ENCODE results near the gene NEDD8.
"Not testable (repeated sequence)": the region's sequence is repeated elsewhere in the genome, so short reads cannot be mapped to it uniquely, and the experiment has no call there.

NEDD8 gene

DNA sequence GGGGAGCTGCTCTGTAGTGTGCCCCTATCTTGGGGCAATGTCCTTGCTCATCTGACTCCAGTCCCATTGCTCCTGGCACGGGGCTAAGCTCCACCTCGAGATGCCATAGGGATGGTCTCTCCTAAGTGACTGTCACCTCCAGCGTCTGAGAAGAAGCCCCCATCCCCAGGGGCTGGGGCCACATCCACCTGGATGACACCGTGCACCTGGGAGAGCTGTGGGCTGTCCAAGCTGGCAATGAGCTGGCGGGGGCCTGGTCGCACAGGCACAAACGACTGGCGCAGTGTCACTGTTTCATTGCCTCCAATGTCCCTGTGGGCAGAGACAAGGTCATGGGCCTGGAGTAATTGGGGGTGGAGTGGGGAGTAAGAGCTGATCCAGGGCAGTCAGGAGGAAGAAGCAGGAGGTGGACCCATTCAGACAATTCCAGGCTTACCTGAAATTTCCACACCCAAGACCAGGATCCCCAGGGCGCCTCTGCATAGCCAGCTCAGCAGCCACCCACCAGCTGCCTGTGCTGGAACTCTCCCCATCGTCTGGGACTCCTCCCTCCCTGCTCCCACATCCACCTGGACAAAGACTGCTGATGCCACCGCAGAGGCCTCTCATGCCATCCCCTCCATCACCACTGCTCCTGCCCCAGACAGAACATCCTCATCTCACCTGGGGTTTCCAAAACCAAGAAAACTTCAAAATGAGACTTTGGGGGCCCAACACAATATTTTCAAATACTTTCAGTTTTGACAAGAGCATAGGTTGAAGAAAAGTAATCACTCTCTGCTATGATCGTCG, 17.3 kb upstream of the NEDD8 start:
- DNase-seq (ENCODE audit: low read depth in 1 of 2, low spot score in 1 of 2), result no peak

DNA sequence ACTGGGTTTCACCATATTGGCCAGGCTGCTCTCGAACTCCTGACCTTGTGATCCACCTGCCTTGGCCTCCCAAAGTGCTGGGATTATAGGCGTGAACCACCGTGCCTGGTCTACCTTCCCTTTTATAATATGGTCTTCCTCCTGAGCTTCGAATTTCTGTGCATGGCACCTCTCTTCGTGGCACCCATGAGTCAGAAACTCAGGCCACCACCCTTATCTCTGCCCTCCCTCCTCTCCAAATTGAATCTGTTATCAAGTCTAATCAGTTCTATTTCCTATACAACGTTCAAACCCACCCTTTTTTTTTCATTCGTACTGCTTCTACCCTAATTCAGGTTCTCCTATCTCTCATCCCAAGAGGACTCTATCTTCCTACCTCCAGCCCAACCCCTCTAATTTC, 15.3 kb upstream of the NEDD8 start:
- DNase-seq (ENCODE audit: low read depth in 1 of 2, low spot score in 1 of 2), result no peak

DNA sequence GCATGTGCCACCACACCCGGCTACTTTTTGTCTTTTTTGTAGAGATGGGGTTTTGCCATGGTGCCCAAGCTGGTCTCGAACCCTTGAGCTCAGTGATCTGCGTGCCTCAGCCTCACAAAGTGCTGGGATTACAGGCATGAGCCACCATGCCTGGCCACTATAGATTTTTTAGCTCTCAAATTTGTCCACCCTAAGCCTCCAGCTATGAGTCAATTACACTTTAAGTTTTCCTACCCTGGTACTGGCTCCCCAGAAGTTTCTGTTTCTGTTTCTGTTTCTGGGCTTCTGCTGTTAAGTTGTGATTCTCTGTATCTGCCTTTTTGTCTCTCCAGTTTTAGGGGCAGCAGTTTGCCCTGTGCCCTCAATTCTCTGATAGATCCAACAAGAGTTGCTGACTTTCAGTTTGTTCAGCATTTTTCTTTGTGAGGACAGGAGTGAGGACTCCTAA, 14.6 kb upstream of the NEDD8 start:
- DNase-seq (ENCODE audit: low read depth in 1 of 2, low spot score in 1 of 2), result no peak

DNA sequence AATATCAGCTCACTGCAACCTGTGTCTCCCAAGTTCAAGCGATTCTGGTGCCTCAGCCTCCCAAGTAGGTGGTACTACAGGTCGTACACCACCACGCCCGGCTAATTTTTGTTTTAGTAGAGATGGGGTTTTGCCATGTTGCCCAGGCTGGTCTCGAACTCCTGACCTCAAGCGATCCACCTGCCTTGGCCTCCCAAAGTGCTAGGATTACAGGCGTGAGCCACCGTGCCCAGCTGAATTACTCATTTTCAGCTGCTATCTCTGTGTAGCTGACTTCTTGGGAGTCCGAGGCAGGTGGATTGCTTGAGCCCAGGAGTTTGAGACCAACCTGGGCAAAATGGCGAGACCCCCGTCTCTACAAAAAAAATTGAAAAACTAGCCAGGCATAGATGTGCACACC, 13.2 kb upstream of the NEDD8 start:
- DNase-seq (ENCODE audit: low read depth in 1 of 2, low spot score in 1 of 2), result not testable (repeated sequence)

DNA sequence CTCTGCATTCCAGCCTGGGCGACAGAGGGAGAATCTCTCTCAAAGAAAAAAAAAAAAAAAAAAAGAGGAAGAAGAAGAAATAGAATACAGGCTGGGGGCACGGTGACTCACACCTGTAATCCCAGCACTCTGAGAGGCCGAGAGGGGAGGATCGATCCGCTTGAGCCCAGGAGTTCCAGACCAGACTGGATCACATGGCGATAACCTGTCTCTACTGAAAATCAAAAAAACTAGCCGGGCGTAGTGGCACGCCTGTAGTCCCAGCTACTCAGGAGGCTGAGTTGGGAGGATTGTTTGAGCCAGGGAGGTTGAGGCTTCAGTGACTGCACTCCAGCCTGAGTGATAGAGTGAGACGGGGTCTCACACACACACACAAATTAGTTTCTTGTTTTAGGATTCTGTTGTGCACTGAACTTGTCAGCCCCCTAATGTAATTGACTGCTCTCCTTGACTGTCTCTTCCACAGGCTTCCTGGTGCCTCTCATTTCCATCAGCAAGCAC, 11.2 kb upstream of the NEDD8 start:
- no peak for DNase-seq (ENCODE audit: low read depth in 1 of 2, low spot score in 1 of 2)

DNA sequence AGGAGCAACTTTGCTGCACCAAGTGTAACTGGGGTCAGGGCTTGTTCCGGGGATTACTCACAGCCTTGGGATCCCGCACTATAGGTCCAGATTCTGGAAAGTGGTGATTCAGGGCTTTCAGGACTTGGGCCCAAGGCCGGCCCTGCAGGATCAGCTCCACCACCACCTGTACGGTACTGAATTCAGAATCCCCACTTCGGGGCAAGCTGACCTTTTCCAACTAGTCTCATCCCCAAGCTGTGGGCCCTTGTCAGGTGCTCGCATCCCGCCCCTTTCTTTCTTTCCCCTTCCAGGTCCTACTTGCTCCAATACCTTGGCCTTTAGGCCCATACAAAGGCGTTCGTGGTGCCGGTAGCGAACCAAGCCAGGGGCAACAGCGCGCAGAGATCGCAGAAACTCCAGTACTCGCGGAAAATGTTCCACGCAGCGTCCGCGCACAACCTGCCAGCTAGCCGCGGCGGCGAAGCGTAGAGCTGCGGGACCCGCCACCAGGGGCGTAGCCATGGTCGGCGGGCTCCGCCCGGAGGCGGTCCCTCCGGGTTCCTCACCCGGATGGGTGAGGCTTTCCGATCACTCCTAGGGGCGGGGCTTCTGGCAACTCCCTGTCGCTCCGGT, 9.8 kb upstream of the NEDD8 start:
- peak; percentile 84 to 87 for DNase-seq (ENCODE audit: low read depth in 1 of 2, low spot score in 1 of 2)

DNA sequence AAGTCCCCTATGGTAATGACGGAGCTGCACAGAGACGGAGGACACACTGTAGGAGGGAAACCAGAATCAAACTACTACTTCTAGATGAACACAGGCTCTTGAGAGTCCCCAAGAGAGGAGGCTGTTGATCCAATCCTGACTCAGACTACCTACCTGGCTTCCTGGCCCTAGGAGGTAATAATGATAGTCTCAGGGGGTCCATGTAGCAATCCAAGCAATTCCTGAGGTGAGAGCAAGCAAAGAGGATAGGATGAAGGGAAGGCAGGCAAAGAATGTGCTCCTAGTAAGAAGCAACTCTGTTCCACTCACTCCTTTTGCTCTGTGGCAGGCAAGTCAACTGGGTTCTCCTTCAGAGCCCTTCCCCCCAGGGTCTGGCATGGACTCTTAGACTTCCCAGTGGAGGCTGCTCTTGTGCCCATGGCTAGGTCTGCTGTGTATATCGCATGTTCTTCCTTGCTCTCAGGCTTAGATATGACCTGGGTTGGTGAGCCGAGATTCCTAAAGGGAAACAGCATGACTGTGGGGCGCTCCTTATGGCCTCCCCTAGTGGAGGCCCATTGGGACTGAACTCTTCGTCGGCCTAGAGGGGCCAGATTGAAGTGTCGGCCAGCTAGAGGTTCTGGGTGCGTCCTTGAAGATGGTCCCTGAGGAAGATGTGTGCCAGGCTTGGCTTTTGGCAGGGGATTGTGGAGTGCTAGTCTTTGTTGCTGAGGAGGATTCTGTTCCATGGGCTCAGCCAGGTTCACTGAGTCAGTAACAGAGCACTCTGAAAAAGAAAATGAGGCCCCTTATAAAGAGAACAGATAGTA, 8.1 kb upstream of the NEDD8 start:
- no peak for DNase-seq (ENCODE audit: low read depth in 1 of 2, low spot score in 1 of 2)

DNA sequence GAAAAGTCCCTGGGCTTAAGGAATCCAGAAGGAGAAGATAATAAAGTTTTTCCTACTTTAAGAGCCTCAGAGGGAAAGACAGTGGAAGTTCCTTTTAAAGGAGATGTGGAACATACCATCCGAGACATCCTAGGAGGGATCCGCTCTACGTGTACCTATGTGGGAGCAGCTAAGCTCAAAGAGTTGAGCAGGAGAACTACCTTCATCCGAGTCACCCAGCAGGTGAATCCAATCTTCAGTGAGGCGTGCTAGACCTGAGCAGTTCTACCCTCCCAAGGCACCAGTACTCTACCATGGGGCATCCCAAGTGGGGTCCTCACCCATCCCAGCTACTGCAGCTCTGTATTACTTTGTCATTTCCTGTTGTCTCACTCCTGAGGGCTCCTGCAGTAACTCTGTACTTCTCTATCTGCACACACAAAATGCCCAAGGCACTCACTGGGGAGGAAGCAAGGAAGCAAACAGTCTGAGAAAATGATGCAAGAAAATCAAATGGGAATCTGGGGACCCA, 6.4 kb upstream of the NEDD8 start:
- DNase-seq (ENCODE audit: low read depth in 1 of 2, low spot score in 1 of 2), result no peak

DNA sequence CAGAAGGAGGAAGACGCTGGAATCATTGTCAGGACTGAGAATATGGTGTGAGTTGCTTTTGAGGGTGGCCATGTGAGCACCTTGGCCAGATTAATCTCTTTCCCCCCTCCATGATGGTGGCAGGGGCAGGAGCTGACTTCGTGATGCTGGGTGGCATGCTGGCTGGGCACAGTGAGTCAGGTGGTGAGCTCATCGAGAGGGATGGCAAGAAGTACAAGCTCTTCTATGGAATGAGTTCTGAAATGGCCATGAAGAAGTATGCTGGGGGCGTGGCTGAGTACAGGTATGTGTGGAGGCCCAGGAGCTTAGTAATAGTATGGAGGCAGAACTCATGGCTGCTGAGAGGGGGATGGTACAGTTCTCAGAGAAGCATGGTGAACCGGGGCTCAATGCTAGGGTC, 6.0 kb upstream of the NEDD8 start:
- DNase-seq (ENCODE audit: low read depth in 1 of 2, low spot score in 1 of 2), result no peak

DNA sequence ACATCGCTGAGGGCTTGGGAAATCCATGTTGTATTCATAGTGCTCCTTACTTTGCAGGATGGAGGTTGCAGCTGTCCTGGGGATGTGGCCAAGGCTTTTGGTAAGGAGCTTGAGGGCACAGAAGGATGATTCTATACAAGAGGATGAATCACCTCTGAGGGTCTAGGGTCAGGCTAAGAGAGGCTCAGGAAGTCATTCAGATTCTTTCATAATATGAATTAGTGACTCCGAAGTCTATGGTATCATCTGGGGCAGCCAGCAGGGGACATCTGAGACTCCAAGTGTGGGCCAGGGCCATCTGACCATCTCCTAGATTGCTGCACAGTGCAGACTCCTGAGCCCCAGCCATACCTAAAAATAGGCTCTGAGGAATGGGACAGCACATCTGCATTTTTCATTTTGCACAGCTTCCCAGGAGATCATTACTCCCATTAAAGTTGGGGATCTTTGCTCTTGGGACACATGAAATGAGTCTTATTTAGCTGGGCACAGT, 5.3 kb upstream of the NEDD8 start:
- DNase-seq (ENCODE audit: low read depth in 1 of 2, low spot score in 1 of 2), result no peak

DNA sequence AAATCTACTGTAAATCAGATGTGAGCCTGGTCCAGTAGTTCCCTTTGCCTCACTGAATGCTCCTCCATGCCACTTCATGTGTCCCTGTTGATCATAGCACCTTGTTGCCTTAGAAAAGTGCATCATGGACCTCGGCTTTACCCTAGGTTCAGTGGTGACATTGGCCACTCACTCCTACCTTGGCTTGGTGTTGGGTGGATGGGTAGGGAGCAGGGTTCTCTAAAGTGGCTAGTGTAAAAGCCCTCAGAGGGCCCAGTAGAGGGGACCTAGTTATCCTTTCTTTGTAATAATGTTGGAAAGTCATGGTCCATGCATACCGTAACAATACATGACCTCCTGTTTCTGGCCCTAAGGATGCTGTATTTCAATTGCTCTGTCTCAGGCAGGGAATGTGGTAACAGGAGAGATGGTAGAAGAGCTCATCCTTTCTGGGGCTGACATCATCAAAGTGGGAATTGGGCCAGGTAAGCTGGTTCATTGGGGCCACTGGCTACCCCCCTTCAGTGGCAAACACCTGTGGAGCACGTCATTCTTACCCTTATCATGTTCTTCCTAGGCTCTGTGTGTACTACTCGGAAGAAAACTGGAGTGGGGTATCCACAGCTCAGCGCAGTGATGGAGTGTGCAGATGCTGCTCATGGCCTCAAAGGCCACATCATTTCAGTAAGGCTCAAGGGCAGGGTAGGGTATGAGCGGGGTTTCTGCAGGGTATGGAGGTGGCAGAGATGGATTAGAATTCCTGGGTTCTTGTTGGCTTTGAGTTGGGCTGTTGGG, 4.7 kb upstream of the NEDD8 start:
- no peak for DNase-seq (ENCODE audit: low read depth in 1 of 2, low spot score in 1 of 2)

DNA sequence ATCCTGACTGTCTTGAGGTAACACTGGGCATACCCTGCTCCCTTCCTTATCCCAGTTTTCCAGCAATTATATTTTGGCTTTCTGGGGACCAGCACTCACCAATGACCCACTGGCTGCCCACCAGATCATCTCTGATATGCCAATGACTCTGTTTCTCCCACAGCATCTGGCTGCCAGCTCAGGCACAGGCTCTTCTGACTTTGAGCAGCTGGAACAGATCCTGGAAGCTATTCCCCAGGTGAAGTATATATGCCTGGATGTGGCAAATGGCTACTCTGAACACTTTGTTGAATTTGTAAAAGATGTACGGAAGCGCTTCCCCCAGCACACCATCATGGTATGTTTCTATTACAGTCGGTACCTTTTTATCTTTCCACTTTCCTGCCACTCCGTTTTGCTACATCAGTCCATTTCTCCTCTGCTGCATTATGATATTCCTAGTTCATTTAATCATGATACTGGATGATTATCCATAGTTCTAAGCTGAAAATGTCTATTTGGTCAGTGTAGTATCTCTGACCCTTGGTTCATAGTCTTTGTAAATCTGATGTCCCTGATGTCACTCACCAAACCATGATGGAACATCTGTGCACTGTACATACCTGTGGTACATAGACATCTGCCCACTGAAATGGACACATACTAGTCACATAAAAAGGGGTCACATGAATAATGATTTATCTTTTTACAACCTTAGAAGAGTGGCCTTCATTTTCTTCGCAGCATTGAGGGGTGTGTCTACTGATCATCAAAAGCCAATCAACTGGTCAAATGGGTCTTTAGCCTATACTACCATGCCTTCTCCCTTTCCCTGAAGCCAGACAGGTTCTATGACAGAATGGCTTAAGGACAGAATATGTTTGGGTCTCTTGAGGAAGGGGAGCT, 3.9 kb upstream of the NEDD8 start:
- no peak for DNase-seq (ENCODE audit: low read depth in 1 of 2, low spot score in 1 of 2)

DNA sequence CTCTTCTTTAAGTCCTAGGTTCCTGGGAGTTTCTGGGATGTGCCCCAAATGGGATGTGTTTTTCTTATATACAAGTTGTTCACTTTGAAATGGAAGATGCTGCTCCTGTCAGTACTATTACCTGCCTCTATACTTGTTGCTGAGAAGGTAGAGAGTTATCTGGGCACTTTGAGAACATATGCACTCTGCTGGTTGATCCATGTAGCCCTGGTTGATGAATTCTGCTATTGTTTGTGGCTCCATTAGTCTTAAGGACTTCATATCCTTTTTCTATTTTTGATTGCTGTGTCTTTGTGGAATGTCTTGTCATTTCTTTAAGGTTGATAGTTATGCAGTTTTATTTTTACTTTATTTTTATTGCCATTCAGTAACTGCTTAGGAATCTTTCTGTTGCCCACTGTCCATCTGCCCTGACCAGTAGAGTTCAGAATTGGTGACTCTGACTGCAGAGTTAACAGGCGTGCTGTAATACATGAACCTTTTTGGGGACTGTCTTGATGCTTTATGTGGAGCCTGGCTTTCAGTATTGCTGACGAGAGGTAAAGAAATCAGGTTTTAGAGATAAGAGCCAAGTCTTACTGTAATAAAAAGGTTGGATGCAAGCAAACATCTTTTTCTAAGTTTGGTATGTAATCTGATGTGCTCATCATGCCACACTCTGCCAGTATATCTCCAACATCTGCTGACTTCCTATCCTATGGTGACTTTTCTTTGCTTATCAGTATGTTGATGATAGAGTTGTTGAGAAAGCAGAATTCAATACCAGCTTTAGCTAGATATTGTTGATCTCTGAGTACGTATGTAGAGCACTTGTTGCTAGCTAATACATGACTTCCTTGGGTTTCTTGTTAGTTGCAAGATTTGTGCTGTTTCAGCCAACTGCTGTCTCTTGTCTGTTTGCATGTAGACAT, 2.2 kb upstream of the NEDD8 start:
- no peak for DNase-seq (ENCODE audit: low read depth in 1 of 2, low spot score in 1 of 2)

DNA sequence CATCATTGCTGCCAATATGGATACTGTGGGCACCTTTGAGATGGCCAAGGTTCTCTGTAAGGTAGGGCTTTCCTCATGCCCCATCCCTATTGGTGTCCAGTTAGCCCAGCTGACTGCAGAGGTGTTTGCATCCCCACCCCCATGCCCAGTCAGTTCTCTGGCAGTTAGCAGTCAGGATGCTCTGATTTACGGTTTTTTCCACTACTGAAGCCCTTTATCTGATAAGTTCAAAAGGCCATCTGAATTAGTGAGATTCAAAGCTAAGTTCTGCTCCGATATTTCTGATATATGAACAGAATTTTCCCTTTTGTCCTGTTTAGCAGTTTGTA, 1.3 kb upstream of the NEDD8 start:
- DNase-seq (ENCODE audit: low read depth in 1 of 2, low spot score in 1 of 2), result no peak

DNA sequence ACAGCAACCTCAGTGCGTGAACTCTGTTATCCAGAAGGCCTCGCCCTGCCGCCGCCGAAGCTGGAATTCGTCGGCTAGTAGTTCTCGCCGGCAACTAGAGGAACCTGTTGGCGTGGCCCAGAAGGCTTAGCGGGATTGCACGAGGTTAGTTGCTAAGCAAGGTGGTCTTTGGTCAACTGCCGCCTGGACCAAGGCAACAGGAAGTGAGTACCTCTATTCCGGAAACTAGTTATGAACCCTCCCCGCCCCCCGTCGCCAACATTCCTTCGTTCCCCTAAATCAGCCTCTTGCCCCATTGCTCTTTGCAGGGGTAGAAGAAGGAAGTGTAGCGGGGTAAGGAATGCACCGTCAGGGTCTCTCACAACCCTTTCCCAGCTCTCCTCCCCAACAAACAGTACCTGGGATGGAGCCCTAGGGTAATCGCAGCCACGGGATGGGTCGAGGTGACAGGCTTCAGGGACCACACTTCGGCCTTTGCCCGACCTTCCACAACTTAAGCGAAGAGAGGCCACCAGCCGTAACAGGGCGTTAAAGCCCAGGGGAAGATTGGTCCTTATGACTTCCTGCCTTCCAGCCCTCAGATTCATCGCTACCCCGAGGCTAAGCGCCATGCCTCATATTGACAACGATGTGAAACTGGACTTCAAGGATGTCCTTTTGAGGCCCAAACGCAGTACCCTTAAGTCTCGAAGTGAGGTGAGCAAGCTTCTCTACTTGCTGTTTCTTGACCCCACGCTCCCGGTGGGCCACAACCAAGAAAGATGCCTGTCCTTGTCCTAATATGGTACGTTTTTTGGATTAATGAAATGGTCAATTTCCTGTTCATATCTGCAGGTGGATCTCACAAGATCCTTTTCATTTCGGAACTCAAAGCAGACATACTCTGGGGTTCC, 724 bp upstream of the NEDD8 start, which contains the start of gene GMPR2:
Gene GMPR2 (plus strand): TSS at position 285 of the 893 bp plus-strand sequence. CDS start 325 bp downstream, at position 610.
- no peak for DNase-seq (ENCODE audit: low read depth in 1 of 2, low spot score in 1 of 2)

DNA sequence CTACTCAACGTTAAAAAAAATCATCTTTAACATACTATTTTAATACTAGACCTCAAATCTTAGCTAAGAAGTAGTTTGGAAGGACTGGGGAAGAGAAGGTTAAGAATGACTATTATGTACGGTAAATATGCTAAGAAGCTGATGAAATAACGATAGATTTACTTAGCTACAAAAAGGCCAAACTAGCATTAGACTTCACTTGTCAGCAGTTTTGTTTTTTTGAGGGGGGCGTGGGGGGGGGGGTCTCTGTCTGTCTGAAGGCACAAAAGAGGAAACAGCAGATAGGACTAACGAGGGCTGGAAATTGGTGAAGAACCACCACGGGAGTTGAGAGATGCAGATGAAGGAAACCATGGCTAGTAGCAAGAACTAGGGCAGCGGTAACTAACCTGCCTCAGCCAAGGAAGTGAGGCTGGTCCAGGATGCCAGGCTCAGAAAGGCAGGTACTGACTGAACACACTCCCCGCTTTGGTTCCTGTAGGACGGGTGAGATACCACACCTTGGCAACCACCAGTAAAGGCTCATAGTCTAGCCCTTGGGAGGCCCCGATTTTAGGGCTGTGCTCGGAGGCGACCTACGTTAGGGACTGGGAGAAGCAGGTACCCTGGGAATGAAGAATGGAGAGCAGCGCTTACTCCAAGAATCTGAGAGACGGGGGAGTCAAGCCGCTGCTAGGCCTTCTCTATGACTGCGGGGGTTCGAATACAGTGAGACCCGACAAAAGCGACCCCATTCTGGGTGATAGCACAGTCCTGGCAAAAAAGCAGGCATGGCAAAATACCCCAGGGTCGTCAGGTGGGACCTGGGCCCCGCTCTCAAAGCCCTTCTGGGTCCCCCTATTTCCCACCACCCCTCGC, 675 bp downstream of the NEDD8 start:
- DNase-seq (ENCODE audit: low read depth in 1 of 2, low spot score in 1 of 2), result no peak

DNA sequence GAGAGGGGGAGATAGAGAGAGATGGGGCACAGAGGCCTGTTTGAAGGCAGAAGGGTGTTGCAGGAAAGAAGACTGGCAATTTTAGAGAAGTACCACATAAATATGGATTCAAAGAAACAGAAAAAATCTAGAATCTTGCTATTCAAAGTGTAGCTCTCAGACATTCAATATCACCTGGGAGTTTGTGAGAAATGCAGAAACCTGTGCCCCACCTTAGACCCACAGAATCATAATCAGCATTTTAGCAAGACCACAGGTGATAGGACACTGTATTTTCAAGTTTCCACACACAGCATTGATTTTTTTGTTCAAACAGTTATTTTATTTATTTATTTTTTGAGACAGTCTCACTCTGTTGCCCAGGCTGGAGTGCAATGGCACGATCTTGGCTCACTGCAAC, 3.3 kb downstream of the NEDD8 start:
- no peak for DNase-seq (ENCODE audit: low read depth in 1 of 2, low spot score in 1 of 2)

Measured in activated T-helper 1 cell treated with anti-CD3 and anti-CD28 coated beads, Interleukin-2, amount 50 U/mL, for 16 hours (primary cell).